Measurements from ENCODE around the gene PTPRU. TPM values are rescaled to one million over a fixed set of nuclear protein-coding genes. Genes with fewer than 3 reads are reported as not detected.

PTPRU gene
- total and polyA plus RNA-seq, 2 of the 8 experiments (the other 6 are each of a cell fraction or from before 2014, with no cell fraction given): 33.8 to 41.8 TPM

DNA sequence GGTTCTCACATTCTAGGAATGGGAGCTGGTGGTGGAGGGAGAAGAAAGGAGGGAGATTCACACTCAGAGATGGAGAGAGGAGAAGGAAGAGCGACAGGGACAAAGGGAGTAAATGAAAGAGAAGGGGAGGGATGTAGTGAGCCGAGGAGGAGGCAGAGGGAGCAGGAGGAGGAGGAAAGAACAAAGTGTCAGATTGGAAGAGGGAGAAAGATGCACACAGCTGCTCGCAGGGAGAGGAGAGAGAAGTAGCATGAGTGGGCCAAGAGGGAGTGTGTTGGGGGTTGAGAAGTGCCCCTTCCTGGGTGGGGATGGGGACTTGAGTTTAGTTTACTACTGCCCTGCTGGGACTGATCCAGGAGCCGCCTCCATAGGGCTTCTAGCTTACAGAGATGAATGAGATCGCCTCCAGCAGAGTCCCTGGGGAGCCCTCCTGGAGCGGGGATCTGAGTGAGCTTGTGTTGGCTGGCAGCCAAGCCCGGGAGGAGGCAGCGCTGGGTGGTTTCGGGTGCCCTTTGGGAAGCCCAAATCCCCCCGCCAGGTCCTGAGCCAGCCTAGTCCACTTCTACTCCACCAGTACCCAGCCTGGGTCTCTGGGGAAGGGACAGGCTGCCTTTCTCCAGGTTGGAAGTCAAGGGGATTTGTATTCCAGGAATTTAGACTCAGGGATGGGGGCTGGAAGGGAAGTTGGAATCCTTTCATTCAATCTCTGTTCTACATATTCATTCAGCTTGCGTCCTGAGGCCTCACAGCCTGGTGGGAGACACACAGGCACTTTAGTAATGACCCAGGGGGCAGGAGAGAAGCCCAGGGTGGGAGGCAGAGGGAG lies 20.9 kb downstream of the PTPRU start (continued):
- TF ChIP-seq, protein P1, sequence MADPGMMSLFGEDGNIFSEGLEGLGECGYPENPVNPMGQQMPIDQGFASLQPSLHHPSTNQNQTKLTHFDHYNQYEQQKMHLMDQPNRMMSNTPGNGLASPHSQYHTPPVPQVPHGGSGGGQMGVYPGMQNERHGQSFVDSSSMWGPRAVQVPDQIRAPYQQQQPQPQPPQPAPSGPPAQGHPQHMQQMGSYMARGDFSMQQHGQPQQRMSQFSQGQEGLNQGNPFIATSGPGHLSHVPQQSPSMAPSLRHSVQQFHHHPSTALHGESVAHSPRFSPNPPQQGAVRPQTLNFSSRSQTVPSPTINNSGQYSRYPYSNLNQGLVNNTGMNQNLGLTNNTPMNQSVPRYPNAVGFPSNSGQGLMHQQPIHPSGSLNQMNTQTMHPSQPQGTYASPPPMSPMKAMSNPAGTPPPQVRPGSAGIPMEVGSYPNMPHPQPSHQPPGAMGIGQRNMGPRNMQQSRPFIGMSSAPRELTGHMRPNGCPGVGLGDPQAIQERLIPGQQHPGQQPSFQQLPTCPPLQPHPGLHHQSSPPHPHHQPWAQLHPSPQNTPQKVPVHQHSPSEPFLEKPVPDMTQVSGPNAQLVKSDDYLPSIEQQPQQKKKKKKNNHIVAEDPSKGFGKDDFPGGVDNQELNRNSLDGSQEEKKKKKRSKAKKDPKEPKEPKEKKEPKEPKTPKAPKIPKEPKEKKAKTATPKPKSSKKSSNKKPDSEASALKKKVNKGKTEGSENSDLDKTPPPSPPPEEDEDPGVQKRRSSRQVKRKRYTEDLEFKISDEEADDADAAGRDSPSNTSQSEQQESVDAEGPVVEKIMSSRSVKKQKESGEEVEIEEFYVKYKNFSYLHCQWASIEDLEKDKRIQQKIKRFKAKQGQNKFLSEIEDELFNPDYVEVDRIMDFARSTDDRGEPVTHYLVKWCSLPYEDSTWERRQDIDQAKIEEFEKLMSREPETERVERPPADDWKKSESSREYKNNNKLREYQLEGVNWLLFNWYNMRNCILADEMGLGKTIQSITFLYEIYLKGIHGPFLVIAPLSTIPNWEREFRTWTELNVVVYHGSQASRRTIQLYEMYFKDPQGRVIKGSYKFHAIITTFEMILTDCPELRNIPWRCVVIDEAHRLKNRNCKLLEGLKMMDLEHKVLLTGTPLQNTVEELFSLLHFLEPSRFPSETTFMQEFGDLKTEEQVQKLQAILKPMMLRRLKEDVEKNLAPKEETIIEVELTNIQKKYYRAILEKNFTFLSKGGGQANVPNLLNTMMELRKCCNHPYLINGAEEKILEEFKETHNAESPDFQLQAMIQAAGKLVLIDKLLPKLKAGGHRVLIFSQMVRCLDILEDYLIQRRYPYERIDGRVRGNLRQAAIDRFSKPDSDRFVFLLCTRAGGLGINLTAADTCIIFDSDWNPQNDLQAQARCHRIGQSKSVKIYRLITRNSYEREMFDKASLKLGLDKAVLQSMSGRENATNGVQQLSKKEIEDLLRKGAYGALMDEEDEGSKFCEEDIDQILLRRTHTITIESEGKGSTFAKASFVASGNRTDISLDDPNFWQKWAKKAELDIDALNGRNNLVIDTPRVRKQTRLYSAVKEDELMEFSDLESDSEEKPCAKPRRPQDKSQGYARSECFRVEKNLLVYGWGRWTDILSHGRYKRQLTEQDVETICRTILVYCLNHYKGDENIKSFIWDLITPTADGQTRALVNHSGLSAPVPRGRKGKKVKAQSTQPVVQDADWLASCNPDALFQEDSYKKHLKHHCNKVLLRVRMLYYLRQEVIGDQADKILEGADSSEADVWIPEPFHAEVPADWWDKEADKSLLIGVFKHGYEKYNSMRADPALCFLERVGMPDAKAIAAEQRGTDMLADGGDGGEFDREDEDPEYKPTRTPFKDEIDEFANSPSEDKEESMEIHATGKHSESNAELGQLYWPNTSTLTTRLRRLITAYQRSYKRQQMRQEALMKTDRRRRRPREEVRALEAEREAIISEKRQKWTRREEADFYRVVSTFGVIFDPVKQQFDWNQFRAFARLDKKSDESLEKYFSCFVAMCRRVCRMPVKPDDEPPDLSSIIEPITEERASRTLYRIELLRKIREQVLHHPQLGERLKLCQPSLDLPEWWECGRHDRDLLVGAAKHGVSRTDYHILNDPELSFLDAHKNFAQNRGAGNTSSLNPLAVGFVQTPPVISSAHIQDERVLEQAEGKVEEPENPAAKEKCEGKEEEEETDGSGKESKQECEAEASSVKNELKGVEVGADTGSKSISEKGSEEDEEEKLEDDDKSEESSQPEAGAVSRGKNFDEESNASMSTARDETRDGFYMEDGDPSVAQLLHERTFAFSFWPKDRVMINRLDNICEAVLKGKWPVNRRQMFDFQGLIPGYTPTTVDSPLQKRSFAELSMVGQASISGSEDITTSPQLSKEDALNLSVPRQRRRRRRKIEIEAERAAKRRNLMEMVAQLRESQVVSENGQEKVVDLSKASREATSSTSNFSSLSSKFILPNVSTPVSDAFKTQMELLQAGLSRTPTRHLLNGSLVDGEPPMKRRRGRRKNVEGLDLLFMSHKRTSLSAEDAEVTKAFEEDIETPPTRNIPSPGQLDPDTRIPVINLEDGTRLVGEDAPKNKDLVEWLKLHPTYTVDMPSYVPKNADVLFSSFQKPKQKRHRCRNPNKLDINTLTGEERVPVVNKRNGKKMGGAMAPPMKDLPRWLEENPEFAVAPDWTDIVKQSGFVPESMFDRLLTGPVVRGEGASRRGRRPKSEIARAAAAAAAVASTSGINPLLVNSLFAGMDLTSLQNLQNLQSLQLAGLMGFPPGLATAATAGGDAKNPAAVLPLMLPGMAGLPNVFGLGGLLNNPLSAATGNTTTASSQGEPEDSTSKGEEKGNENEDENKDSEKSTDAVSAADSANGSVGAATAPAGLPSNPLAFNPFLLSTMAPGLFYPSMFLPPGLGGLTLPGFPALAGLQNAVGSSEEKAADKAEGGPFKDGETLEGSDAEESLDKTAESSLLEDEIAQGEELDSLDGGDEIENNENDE (IDR thresholded peaks at IDR 0.05; ENCODE audit: insufficient replicate concordance, low read length): no peak
- TF ChIP-seq, protein P2, sequence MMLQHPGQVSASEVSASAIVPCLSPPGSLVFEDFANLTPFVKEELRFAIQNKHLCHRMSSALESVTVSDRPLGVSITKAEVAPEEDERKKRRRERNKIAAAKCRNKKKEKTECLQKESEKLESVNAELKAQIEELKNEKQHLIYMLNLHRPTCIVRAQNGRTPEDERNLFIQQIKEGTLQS (IDR thresholded peaks at IDR 0.05; ENCODE audit: insufficient read depth, low read depth, low read length): no peak
- TF ChIP-seq TBP (IDR thresholded peaks at IDR 0.05; ENCODE audit: low read depth, low read length) (no peak), SP4 (IDR thresholded peaks at IDR 0.05; ENCODE audit: low read length) (no peak), JUND (IDR thresholded peaks at IDR 0.05; ENCODE audit: low read length) (no peak), HDAC2 (IDR thresholded peaks at IDR 0.05; ENCODE audit: borderline replicate concordance in 1 of 2, low read depth in 2 of 2, low read length in 2 of 2) (no peak), SRF (IDR thresholded peaks at IDR 0.05; ENCODE audit: low read depth, low read length) (no peak), TAF7 (optimal IDR thresholded peaks at IDR 0.05; ENCODE audit: borderline replicate concordance, low read depth, low read length) (no peak), PHF8 (conservative IDR thresholded peaks at IDR 0.05; ENCODE audit: low read depth, low read length) (no peak)

Data from H1 (cell line).